Omental fat pad (tissue), 4 donors: ENCODE measurements around the gene CD48. TPM values are rescaled to one million over a fixed set of nuclear protein-coding genes. Genes with fewer than 3 reads are reported as not detected.
"Not testable (repeated sequence)": the region's sequence is repeated elsewhere in the genome, so short reads cannot be mapped to it uniquely, and the experiment has no call there.

ENCODE experiments used
- ATAC-seq: fragments of 150-250 bp; one replicate; pipeline ENCODE4 v1.9.1; 2016; ENCODE audit warnings: mild to moderate bottlenecking, moderate library complexity; ENCODE audit not compliant: low FRiP score
- DNase-seq: peaks from one replicate; pipeline ENCODE4 v3.0.0-alpha.2; 2019; ENCODE audit warnings: low spot score
- total RNA-seq, 4 donors: library from RNA; depleted of rRNA; stranded (reverse); fragments of >200 nt; gene quantifications; one replicate each; pipeline ENCODE4 v1.1.0, GENCODE V29; 2016
- TF ChIP-seq, protein P1 (sequence below), 3 donors: fragments of 450-650 bp; IDR thresholded peaks; one replicate each; pipeline ENCODE4 v1.5.1; 2016 to 2017; ENCODE audit warnings: antibody characterized with exemption in 3 of 3, mild to moderate bottlenecking in 3 of 3, moderate library complexity in 2 of 3

CD48 gene
- total RNA-seq, 4 donors from 2014 or later: 5.2 to 21.0 (median 8.0) TPM

DNA sequence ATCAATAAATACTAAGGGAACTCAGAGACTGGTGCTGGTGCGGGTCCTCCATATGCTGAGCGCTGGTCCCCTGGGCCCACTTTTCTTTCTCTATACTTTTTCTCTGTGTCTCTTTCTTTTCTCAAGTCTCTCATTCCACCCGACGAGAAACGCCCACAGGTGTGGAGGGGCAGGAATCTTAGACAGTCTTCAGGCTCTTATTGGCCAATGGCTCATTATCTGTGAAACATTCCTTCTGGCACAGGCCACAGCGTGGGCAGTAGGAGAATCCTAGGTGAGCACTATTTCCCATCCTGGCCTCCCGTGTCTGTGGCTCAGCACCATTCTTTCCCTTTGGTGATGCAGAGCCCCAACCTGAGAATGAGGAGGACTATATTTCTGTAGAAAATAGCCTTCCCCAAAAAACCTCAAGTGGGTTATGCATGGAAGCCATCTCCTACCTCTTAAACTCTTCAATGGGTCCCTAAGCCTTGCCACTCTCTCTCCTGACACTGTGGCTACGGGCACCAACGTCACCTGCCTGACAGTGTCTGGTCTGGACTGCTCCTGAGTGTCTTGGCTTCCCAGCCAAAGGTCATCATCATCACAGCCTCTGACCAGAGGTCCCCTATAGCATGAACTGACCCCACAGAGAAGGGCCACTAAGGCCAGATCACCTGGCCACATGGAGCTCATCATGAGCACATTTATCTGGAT is 58.5 kb downstream of the CD48 start:
- ATAC-seq (no peak), DNase-seq (no peak)
- TF ChIP-seq, protein P1, sequence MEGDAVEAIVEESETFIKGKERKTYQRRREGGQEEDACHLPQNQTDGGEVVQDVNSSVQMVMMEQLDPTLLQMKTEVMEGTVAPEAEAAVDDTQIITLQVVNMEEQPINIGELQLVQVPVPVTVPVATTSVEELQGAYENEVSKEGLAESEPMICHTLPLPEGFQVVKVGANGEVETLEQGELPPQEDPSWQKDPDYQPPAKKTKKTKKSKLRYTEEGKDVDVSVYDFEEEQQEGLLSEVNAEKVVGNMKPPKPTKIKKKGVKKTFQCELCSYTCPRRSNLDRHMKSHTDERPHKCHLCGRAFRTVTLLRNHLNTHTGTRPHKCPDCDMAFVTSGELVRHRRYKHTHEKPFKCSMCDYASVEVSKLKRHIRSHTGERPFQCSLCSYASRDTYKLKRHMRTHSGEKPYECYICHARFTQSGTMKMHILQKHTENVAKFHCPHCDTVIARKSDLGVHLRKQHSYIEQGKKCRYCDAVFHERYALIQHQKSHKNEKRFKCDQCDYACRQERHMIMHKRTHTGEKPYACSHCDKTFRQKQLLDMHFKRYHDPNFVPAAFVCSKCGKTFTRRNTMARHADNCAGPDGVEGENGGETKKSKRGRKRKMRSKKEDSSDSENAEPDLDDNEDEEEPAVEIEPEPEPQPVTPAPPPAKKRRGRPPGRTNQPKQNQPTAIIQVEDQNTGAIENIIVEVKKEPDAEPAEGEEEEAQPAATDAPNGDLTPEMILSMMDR (IDR thresholded peaks at IDR 0.05): no peak

DNA sequence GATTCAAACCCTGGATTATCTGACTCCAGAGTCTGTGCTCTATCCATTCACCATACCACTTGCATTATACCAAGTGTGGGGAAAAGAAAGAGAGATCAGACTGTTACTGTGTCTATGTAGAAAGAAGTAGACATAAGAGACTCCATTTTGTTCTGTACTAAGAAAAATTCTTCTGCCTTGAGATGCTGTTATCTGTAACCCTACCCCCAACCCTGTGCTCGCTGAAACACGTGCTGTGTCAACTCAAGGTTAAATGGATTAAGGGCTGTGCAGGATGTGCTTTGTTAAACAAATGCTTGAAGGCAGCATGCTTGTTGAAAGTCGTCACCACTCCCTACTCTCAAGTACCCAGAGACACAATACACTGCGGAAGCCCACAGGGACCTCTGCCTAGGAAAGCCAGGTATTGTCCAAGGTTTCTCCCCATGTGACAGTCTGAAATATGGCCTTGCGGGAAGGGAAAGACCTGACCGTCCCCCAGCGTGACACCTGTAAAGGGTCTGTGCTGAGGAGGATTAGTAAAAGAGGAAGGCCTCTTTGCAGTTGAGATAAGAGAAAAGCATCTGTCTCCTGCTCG is 59.5 kb downstream of the CD48 start:
- ATAC-seq: not testable (repeated sequence)

DNA sequence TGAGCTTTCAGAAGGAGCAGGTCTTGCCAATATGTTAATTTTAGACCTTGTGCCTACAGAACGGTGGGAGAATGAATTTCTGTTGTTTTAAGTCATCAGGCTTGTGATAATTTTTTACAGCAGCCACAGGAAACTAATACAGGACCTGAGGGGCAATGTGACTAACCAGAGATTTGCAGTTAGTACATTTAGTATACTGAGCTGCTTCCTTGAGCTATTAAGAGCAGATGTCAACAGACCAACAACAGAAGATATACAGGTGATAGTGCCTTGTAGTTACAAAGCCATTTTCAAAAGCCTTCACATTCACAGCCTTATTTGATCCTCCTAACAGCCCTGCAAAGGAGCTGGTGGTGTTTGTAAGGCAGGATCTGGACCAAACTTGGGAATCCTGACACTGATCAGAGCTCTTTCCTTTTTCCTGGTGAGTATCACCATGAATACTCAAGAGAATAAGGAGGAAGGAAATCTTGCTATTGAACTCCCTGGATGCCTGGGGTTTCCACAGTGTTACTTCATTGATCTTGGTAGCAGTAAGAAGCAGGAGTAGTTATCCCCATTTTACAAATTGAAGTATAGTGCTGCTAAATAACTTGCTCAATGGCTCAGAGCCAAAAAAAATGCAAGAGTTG is 60.1 kb downstream of the CD48 start:
- DNase-seq: no peak
- no peak for ATAC-seq
- TF ChIP-seq, protein P1 (IDR thresholded peaks at IDR 0.05): no peak

More for the DNA sequence above, 59.5 kb downstream of the CD48 start:
- not testable (repeated sequence) for DNase-seq

DNA sequence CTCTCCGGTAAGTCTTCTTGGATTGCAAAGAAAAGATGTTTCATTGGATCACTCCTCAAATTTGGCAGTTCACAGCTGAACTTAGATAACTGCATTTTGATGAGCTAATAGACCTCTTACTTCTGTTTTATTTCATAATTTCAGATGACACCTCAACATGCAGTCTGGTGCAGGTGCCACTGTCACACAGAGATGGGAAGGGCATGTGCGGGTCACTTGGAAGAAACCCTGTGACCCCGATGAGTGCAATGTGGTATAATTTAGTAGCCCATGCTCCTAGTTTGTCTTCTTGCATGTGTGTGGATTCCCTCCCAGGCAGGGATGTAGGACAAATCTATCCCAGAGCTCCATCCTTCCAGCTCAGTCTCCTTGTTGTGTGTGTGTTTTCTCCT is 64.3 kb downstream of the CD48 start:
- TF ChIP-seq, protein P1 (IDR thresholded peaks at IDR 0.05): no peak
- ATAC-seq: no peak

DNA sequence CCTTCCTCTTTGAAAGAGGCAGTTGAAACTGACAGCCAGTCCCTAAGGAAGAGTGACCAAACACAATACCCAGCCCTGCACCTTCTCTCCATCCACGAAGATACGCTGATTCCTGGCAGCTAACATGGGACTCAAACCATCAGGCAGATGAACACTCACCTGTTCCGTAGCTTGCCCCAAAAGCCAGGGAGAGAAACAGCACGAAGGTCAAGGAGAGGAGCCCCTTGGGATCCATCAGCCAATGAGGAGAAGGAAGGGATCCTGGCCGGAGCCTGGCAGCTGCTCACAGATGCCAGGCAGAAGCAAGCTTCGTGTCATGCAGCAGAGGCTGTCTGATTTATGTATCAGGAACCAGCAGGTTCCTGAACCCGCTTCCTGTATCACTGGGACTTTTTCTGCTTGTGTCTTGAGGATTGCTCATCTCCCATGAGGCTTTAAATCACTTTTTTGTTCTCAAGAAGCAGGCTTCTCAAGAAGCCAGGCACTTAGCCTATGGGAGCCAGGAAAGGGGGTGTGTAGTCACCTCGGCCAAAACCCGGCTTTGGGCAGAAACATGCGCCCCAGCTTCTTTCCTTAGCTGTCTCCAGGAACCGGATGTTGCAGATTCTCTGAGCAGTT is 64.8 kb downstream of the CD48 start, which contains the start of gene SLAMF1:
SLAMF1 (minus strand) TSS at position 334 of the 618 bp plus-strand sequence; CDS start at position 235, 99 bp downstream.
- ATAC-seq (peak; percentile 28), DNase-seq (no peak)
- TF ChIP-seq, protein P1 (IDR thresholded peaks at IDR 0.05): no peak

More for the DNA sequence above, 64.3 kb downstream of the CD48 start:
- no peak for DNase-seq

DNA sequence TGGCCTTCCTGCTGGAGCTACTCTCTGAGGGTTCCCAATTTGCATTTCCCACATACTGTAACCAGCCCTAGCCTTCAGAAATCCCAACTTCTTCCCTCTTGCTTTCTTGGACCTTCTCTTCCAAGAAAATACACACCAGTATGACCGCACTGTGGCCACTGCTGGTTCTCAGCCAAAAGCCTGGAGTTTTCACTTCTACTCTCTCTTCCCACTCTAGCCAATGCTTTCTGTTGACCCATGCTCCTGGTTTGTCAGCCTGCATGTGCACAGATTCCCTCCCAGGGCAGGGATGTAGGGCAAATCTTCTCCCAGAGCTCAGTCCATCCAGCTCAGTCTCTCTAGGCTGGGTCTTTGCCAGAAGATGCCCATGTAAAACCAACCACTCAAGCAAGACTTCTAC is 65.4 kb downstream of the CD48 start:
- TF ChIP-seq, protein P1 (IDR thresholded peaks at IDR 0.05): no peak
- ATAC-seq: no peak
- DNase-seq: no peak

DNA sequence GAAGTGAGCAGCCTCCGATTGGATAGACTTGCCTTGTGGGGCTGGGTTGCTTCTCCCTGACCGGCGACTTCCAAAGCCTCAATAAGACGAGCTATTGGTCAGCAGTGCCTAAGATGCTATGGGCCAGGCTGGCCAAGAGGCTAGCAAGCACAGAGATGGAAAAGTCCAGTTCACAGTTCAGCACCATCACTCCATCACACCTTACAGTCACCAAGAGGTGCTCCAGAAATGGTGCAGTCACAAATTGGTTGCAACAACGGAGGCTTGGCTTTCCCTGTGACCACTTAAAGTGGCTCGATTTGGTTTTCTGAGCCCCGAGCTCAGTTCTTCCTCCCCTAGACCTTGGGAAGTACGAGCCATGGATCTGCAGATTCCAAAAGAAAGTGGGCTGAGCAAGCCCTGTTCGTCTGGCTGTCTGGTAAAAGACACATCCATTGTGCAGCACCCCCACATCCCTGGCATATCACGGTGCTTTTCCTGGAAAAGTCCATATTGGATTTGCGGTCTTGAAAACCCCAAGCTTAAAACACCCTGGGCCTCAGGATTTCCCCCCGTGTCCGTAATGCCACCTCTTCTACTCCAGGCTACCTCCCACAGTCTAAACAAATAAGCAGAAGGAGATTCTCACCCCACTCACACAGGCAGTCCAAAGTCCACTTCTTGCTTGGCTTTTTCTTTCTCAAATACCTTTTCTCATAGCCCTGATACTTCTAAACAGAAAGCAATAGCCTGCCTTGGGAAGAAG is 66.1 kb downstream of the CD48 start:
- TF ChIP-seq, protein P1 (IDR thresholded peaks at IDR 0.05): no peak
- DNase-seq: no peak
- ATAC-seq: no peak
